ENCODE measurements around the gene CACNA1C.

DNA sequence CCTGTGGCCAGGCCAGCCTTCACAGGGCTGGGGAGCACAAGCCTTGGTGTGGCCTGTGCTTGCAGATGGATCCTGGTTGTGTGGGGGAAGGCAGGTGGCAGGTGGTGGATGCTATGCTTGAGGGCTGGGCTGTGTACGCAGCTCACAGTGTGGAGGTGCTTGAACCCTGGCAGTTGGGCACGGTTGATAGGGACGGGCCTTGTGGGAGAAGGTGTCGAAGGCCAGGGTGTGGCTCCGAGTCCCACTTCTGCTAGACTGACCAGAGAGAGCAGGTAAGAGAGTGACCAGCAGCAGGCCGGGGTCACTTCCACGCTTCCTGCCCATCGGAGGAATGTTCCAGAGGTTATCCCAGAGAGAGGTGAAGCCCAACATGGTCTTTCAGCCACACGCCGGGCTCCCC lies 85.5 kb downstream of the CACNA1C start:
- no peak for TF ChIP-seq POLR2A (IDR thresholded peaks at IDR 0.05)
- TF ChIP-seq, protein P1, sequence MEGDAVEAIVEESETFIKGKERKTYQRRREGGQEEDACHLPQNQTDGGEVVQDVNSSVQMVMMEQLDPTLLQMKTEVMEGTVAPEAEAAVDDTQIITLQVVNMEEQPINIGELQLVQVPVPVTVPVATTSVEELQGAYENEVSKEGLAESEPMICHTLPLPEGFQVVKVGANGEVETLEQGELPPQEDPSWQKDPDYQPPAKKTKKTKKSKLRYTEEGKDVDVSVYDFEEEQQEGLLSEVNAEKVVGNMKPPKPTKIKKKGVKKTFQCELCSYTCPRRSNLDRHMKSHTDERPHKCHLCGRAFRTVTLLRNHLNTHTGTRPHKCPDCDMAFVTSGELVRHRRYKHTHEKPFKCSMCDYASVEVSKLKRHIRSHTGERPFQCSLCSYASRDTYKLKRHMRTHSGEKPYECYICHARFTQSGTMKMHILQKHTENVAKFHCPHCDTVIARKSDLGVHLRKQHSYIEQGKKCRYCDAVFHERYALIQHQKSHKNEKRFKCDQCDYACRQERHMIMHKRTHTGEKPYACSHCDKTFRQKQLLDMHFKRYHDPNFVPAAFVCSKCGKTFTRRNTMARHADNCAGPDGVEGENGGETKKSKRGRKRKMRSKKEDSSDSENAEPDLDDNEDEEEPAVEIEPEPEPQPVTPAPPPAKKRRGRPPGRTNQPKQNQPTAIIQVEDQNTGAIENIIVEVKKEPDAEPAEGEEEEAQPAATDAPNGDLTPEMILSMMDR (IDR thresholded peaks at IDR 0.05) = no peak
